ENCODE results near the gene PIGS.
"Not testable (repeated sequence)": the region's sequence is repeated elsewhere in the genome, so short reads cannot be mapped to it uniquely, and the experiment has no call there.

PIGS gene

GRCh38 chr17:28528327-28529012 is 42.9 kb downstream of the PIGS start:
- DNase-seq = no peak

- DNase-seq = no peak
These were observed 43.5 kb downstream of the PIGS start for GRCh38 chr17:28527859-28528258.

- DNase-seq = no peak
These were observed 44.1 kb downstream of the PIGS start for GRCh38 chr17:28527181-28527681.

- DNase-seq = no peak
These were observed 44.9 kb downstream of the PIGS start for GRCh38 chr17:28526381-28526780.

- no peak for DNase-seq
These were observed 46.6 kb downstream of the PIGS start for GRCh38 chr17:28524476-28525424.

GRCh38 chr17:28523876-28524275 is 47.4 kb downstream of the PIGS start:
- no peak for DNase-seq

- no peak for DNase-seq
These were observed 48.1 kb downstream of the PIGS start for GRCh38 chr17:28523186-28523585.

- DNase-seq = not testable (repeated sequence)
These were observed 49.0 kb downstream of the PIGS start for GRCh38 chr17:28522281-28522680.

GRCh38 chr17:28521311-28522085 is 49.8 kb downstream of the PIGS start:
- no peak for DNase-seq

- no peak for DNase-seq
These were observed 50.6 kb downstream of the PIGS start for GRCh38 chr17:28520687-28521086.

- DNase-seq = no peak
These were observed 52.1 kb downstream of the PIGS start for GRCh38 chr17:28519236-28519635.

- no peak for DNase-seq
These were observed 52.7 kb downstream of the PIGS start for GRCh38 chr17:28518578-28518977.

GRCh38 chr17:28518132-28518531 is 53.2 kb downstream of the PIGS start:
- no peak for DNase-seq

GRCh38 chr17:28515518-28515917 is 55.8 kb downstream of the PIGS start:
- no peak for DNase-seq

- no peak for DNase-seq
These were observed 56.7 kb downstream of the PIGS start for GRCh38 chr17:28514561-28515002.

GRCh38 chr17:28513476-28513875 is 57.8 kb downstream of the PIGS start:
- no peak for DNase-seq

GRCh38 chr17:28511858-28512461 is 59.4 kb downstream of the PIGS start:
- DNase-seq = no peak

- DNase-seq = no peak
These were observed 61.5 kb downstream of the PIGS start for GRCh38 chr17:28509789-28510188.

- no peak for DNase-seq
These were observed 63.1 kb downstream of the PIGS start for GRCh38 chr17:28508211-28508724.

- DNase-seq = no peak
These were observed 63.6 kb downstream of the PIGS start for GRCh38 chr17:28507567-28508203.

- DNase-seq = no peak
These were observed 64.4 kb downstream of the PIGS start for GRCh38 chr17:28506763-28507487.

Data from activated T-cell treated with anti-CD3 and anti-CD28 coated beads, Interleukin-2, amount 50 U/mL, for 48 hours (primary cell).